Measurements from ENCODE around the gene ASF1A. TPM values are rescaled to one million over a fixed set of nuclear protein-coding genes. Genes with fewer than 3 reads are reported as not detected.

Gene ASF1A
- 10 to 100 TPM; 15.1 to 25.5 (median 22.0) TPM for total RNA-seq
- polyA plus RNA-seq = 10 to 100 TPM; 11.7 to 27.2 TPM
- long read RNA-seq, donor 1, transcript ASF1A-201 (4 exons, 2,362 nt) = major isoform, 34 of 34 reads
- long read RNA-seq, donor 1, partial matches to known transcripts = 0 of 34 reads
- long read RNA-seq, donor 1, other reads (novel, unspliced or antisense) = 0 of 34 reads
- long read RNA-seq, donor 2, transcript ASF1A-201 (4 exons, 2,362 nt) = major isoform, 35 of 38 reads
- long read RNA-seq, donor 2, partial matches to known transcripts = 2 of 38 reads
- long read RNA-seq, donor 2, other reads (novel, unspliced or antisense) = 1 of 38 reads
- long read RNA-seq, donor 3, transcript ASF1A-201 (4 exons, 2,362 nt) = major isoform, 80 of 81 reads
- long read RNA-seq, donor 3, partial matches to known transcripts = 1 of 81 reads
- long read RNA-seq, donor 3, other reads (novel, unspliced or antisense) = 0 of 81 reads

GRCh38 chr6:118893807-118894424 lies at the start of gene ASF1A:
ASF1A (plus strand) TSS chr6:118894152; CDS start chr6:118894414, 262 bp downstream.
- ATAC-seq (peak; percentile 93 to 96 (median 95)), DNase-seq (peak; percentile 93 to 98)
- peaks cover 0 to 11% (median 0%) of the 10 kb centered on the region in 9 donors for H3K36me3 ChIP-seq
- peak; percentile 46 to 79 (median 56) for TF ChIP-seq CTCF (IDR thresholded peaks at IDR 0.05)
- no peaks in the 10 kb centered on the region for H3K9me3 ChIP-seq
- H3K4me3 ChIP-seq = peak within 1 kb of the TSS; percentile 86 to 94 (median 89)
- peak within 1 kb of the TSS; percentile 91 to 96 (median 94) for H3K27ac ChIP-seq
- intact Hi-C loops (cut with DNase I) = loop anchor here in 5 of 10 donors (2.0 to 5.0 kb wide), 2 partner anchors 41 to 1292 kb away; partner anchors contain the start of genes MCM9 (in 5 of the 5) and GOPC (in 1 of the 5)
- H3K4me1 ChIP-seq = peaks cover 0 to 60% (median 39%) of the 10 kb centered on the region in 9 donors
- 0 to 1% methylated on average over 50 to 51 of the region's 51 CpGs for WGBS, 2 donors
- H3K27me3 ChIP-seq = no peaks in the 10 kb centered on the region

GRCh38 chr6:118844915-118845314 lies 49.0 kb upstream of the ASF1A start:
- no peak for DNase-seq
- WGBS, 2 donors = 92 to 95% methylated on average over 3 of the region's 3 CpGs
- Histone ChIP-seq H3K27me3 (no peaks in the 10 kb centered on the region), H3K9me3 (no peaks in the 10 kb centered on the region), H3K27ac (no peak overlapping the region), H3K36me3 (peaks cover 0 to 3% (median 0%) of the 10 kb centered on the region in 9 donors), H3K4me3 (no peak overlapping the region), H3K4me1 (peaks cover 0 to 4% (median 0%) of the 10 kb centered on the region in 9 donors)
- no peak for TF ChIP-seq CTCF (IDR thresholded peaks at IDR 0.05)
- intact Hi-C loops (cut with DNase I) = no loop called here
- no peak for ATAC-seq

- Histone ChIP-seq H3K9me3 (peaks cover 0 to 3% (median 0%) of the 10 kb centered on the region in 11 donors), H3K4me1 (no peaks in the 10 kb centered on the region), H3K36me3 (peaks cover 0 to 23% (median 0%) of the 10 kb centered on the region in 9 donors), H3K27me3 (no peaks in the 10 kb centered on the region), H3K4me3 (no peak overlapping the region), H3K27ac (no peak overlapping the region)
- intact Hi-C loops (cut with DNase I) = no loop called here
- DNase-seq (no peak), ATAC-seq (no peak)
- no peak for TF ChIP-seq CTCF (IDR thresholded peaks at IDR 0.05)
- WGBS, 2 donors = 98 to 99% methylated on average over 5 of the region's 5 CpGs
Measured at GRCh38 chr6:118853408-118853807, 40.5 kb upstream of the ASF1A start.

GRCh38 chr6:118856301-118856700 lies 37.7 kb upstream of the ASF1A start:
- ATAC-seq (no peak), DNase-seq (no peak)
- H3K4me1 ChIP-seq = peaks cover 0 to 8% (median 0%) of the 10 kb centered on the region in 9 donors
- 95 to 96% methylated on average over 4 of the region's 4 CpGs for WGBS, 2 donors
- H3K9me3 ChIP-seq = peaks cover 0 to 24% (median 0%) of the 10 kb centered on the region in 11 donors
- H3K36me3 ChIP-seq = peaks cover 0 to 23% (median 0%) of the 10 kb centered on the region in 9 donors
- H3K27me3 ChIP-seq = no peaks in the 10 kb centered on the region
- H3K27ac ChIP-seq = no peak overlapping the region
- intact Hi-C loops (cut with DNase I) = no loop called here
- TF ChIP-seq CTCF (IDR thresholded peaks at IDR 0.05) = no peak
- H3K4me3 ChIP-seq = no peak overlapping the region

All from heart right ventricle (tissue), 16 donors.